ENCODE results near the gene CKAP2L.

Gene CKAP2L

GRCh38 chr2:112773556-112773955 lies 9.1 kb upstream of the CKAP2L start:
- Histone ChIP-seq H3K4me1 (ENCODE audit: insufficient read depth, poor library complexity, severe bottlenecking) (peaks cover 3% of the 10 kb centered on the region), H3K27ac (ENCODE audit: poor library complexity, severe bottlenecking) (peak overlapping the region; percentile 50), H3K4me3 (ENCODE audit: severe bottlenecking) (no peak overlapping the region), H3K36me3 (ENCODE audit: low read depth) (peaks cover 36% of the 10 kb centered on the region), H3K27me3 (ENCODE audit: insufficient read depth, poor library complexity, severe bottlenecking) (no peaks in the 10 kb centered on the region), H3K9me3 (ENCODE audit: severe bottlenecking) (no peaks in the 10 kb centered on the region)
- DNase-seq (ENCODE audit: low spot score) (no peak), ATAC-seq (ENCODE audit: low read depth) (peak; percentile 43)
- TF ChIP-seq, protein P1, sequence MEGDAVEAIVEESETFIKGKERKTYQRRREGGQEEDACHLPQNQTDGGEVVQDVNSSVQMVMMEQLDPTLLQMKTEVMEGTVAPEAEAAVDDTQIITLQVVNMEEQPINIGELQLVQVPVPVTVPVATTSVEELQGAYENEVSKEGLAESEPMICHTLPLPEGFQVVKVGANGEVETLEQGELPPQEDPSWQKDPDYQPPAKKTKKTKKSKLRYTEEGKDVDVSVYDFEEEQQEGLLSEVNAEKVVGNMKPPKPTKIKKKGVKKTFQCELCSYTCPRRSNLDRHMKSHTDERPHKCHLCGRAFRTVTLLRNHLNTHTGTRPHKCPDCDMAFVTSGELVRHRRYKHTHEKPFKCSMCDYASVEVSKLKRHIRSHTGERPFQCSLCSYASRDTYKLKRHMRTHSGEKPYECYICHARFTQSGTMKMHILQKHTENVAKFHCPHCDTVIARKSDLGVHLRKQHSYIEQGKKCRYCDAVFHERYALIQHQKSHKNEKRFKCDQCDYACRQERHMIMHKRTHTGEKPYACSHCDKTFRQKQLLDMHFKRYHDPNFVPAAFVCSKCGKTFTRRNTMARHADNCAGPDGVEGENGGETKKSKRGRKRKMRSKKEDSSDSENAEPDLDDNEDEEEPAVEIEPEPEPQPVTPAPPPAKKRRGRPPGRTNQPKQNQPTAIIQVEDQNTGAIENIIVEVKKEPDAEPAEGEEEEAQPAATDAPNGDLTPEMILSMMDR (IDR thresholded peaks at IDR 0.05; ENCODE audit: poor library complexity, severe bottlenecking): no peak

- ATAC-seq (ENCODE audit: low read depth): peak; percentile 32
- no peaks in the 10 kb centered on the region for H3K27me3 ChIP-seq (ENCODE audit: insufficient read depth, poor library complexity, severe bottlenecking)
Measured at GRCh38 chr2:112772911-112773475, 8.6 kb upstream of the CKAP2L start.

GRCh38 chr2:112772322-112772721 lies 7.9 kb upstream of the CKAP2L start:
- H3K4me1 ChIP-seq (ENCODE audit: insufficient read depth, poor library complexity, severe bottlenecking): peaks cover 14% of the 10 kb centered on the region
- ATAC-seq (ENCODE audit: low read depth) (no peak), DNase-seq (ENCODE audit: low spot score) (no peak)
- H3K27me3 ChIP-seq (ENCODE audit: insufficient read depth, poor library complexity, severe bottlenecking): no peaks in the 10 kb centered on the region
- TF ChIP-seq, protein P1 (IDR thresholded peaks at IDR 0.05; ENCODE audit: poor library complexity, severe bottlenecking): no peak
- peaks cover 24% of the 10 kb centered on the region for H3K36me3 ChIP-seq (ENCODE audit: low read depth)
- no peaks in the 10 kb centered on the region for H3K9me3 ChIP-seq (ENCODE audit: severe bottlenecking)
- no peak overlapping the region for H3K4me3 ChIP-seq (ENCODE audit: severe bottlenecking)
- H3K27ac ChIP-seq (ENCODE audit: poor library complexity, severe bottlenecking): peak overlapping the region; percentile 50

More at GRCh38 chr2:112772911-112773475, 8.6 kb upstream of the CKAP2L start:
- H3K36me3 ChIP-seq (ENCODE audit: low read depth): peaks cover 31% of the 10 kb centered on the region
- TF ChIP-seq, protein P1 (IDR thresholded peaks at IDR 0.05; ENCODE audit: poor library complexity, severe bottlenecking): no peak
- peak overlapping the region; percentile 50 for H3K27ac ChIP-seq (ENCODE audit: poor library complexity, severe bottlenecking)
- no peaks in the 10 kb centered on the region for H3K9me3 ChIP-seq (ENCODE audit: severe bottlenecking)
- DNase-seq (ENCODE audit: low spot score): no peak
- H3K4me3 ChIP-seq (ENCODE audit: severe bottlenecking): no peak overlapping the region
- H3K4me1 ChIP-seq (ENCODE audit: insufficient read depth, poor library complexity, severe bottlenecking): peaks cover 9% of the 10 kb centered on the region

DNA sequence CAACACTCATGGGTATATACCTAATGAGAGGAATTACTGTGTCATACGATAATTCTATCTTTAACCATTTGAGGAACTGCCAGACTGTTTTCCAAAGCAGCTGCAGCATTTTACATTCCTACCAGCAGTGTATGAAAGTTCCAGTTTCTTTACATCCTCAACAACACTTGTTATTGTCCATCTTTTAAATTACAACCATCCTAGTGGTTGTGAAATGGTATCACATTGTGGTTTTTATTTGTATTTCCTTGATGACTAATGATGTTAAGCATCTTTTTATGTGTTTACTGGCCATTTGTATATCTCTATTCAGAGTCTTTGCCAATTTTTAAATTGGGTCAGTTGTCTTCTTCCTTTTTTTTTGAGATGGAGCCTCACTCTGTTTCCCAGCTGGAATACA lies 4.0 kb upstream of the CKAP2L start:
- DNase-seq (ENCODE audit: low spot score): no peak

More for the DNA sequence above, 4.0 kb upstream of the CKAP2L start:
- H3K4me3 ChIP-seq (ENCODE audit: severe bottlenecking): no peak overlapping the region
- H3K27me3 ChIP-seq (ENCODE audit: insufficient read depth, poor library complexity, severe bottlenecking): no peaks in the 10 kb centered on the region
- no peaks in the 10 kb centered on the region for H3K9me3 ChIP-seq (ENCODE audit: severe bottlenecking)
- peak overlapping the region; percentile 10 for H3K27ac ChIP-seq (ENCODE audit: poor library complexity, severe bottlenecking)
- no peak for ATAC-seq (ENCODE audit: low read depth)
- peaks cover 17% of the 10 kb centered on the region for H3K4me1 ChIP-seq (ENCODE audit: insufficient read depth, poor library complexity, severe bottlenecking)
- TF ChIP-seq, protein P1 (IDR thresholded peaks at IDR 0.05; ENCODE audit: poor library complexity, severe bottlenecking): peak; percentile 17
- no peaks in the 10 kb centered on the region for H3K36me3 ChIP-seq (ENCODE audit: low read depth)
